WTC11 (cell line): ENCODE measurements around the gene ARHGEF28. TPM values are rescaled to one million over a fixed set of nuclear protein-coding genes. Genes with fewer than 3 reads are reported as not detected.

Source experiments
- ATAC-seq: fragments of 200-7000 bp; cut with Tn5 transposase; 2 replicates; pipeline ENCODE4 v1.10.0; 2021; ENCODE audit warnings: mild to moderate bottlenecking, moderate library complexity
- CTCF ChIA-PET: fragments of 300-600 bp; sonication (Branson Sonifier 250); formaldehyde crosslinking; loops from one replicate; lab custom pipeline; 2021; ENCODE audit warnings: antibody characterized with exemption; lab: Charles Lee
- POLR2A ChIA-PET: fragments of 350-600 bp; sonication (Branson Sonifier 250); formaldehyde crosslinking; loops from one replicate; lab custom pipeline; 2021; ENCODE audit warnings: antibody characterized with exemption; lab: Charles Lee
- DNase-seq: peaks from one replicate; pipeline ENCODE4 v3.0.0; 2021; ENCODE audit warnings: low spot score
- H3K27ac Mint-ChIP-seq: 2 replicates; pipeline ENCODE4 v1.8.0; 2021; ENCODE audit warnings: mixed read lengths
- H3K27me3 Mint-ChIP-seq: 2 replicates; pipeline ENCODE4 v1.8.0; 2021; ENCODE audit warnings: low read depth, mild to moderate bottlenecking, moderate library complexity, mixed read lengths
- H3K36me3 Mint-ChIP-seq: 2 replicates; pipeline ENCODE4 v1.8.0; 2021; ENCODE audit warnings: mixed read lengths
- H3K4me1 Mint-ChIP-seq: 2 replicates; pipeline ENCODE4 v1.8.0; 2022; ENCODE audit warnings: mixed read lengths
- H3K4me3 Mint-ChIP-seq: 2 replicates; pipeline ENCODE4 v1.8.0; 2021; ENCODE audit warnings: mild to moderate bottlenecking, moderate library complexity, mixed read lengths
- H3K9me3 Mint-ChIP-seq: 2 replicates; pipeline ENCODE4 v1.8.0; 2021; ENCODE audit warnings: mixed read lengths
- ARID4B ChIP-seq: sonication (generic); formaldehyde crosslinking; IDR thresholded peaks from 2 replicates; pipeline ENCODE4 v1.8.0; 2023; ENCODE audit warnings: missing genetic modification reagents, mild to moderate bottlenecking, borderline replicate concordance
- CREM ChIP-seq: sonication (generic); formaldehyde crosslinking; IDR thresholded peaks from 2 replicates; pipeline ENCODE4 v1.8.1; 2022; ENCODE audit warnings: mild to moderate bottlenecking, missing genetic modification reagents, moderate library complexity
- CTCF ChIP-seq: fragments of 200-600 bp; IDR thresholded peaks from 2 replicates; pipeline ENCODE4 v1.8.0; 2022; ENCODE audit warnings: antibody characterized with exemption
- E2F4 ChIP-seq: sonication (generic); formaldehyde crosslinking; IDR thresholded peaks from 2 replicates; pipeline ENCODE4 v1.8.1; 2022; ENCODE audit warnings: low read depth, mild to moderate bottlenecking, moderate library complexity, missing genetic modification reagents, borderline replicate concordance
- ERG ChIP-seq: fragments of 250-450 bp; sonication (Bioruptor Pico); IDR thresholded peaks from 2 replicates; pipeline ENCODE4 v1.8.0; 2021; ENCODE audit warnings: mild to moderate bottlenecking
- FOXJ3 ChIP-seq: sonication (generic); formaldehyde crosslinking; IDR thresholded peaks from 2 replicates; pipeline ENCODE4 v1.9.0; 2021; ENCODE audit warnings: missing genetic modification reagents, mild to moderate bottlenecking, borderline replicate concordance
- FOXK1 ChIP-seq: sonication (generic); formaldehyde crosslinking; IDR thresholded peaks from 2 replicates; pipeline ENCODE4 v1.8.0; 2022; ENCODE audit warnings: mild to moderate bottlenecking, moderate library complexity, missing genetic modification reagents
- FOXP1 ChIP-seq: sonication (generic); formaldehyde crosslinking; IDR thresholded peaks from 2 replicates; pipeline ENCODE4 v1.8.0; 2022; ENCODE audit warnings: missing genetic modification reagents, mild to moderate bottlenecking, moderate library complexity, borderline replicate concordance
- GABPB1 ChIP-seq: sonication (generic); formaldehyde crosslinking; IDR thresholded peaks from 2 replicates; pipeline ENCODE4 v1.8.1; 2023; ENCODE audit warnings: mild to moderate bottlenecking, missing genetic modification reagents
- GRHL2 ChIP-seq: fragments of 250-450 bp; sonication (Bioruptor Pico); IDR thresholded peaks from 2 replicates; pipeline ENCODE4 v1.8.0; 2022; ENCODE audit warnings: mild to moderate bottlenecking, moderate library complexity; ENCODE audit not compliant: insufficient replicate concordance, severe bottlenecking
- NFE2L1 ChIP-seq: sonication (generic); formaldehyde crosslinking; IDR thresholded peaks from 2 replicates; pipeline ENCODE4 v1.8.1; 2023; ENCODE audit warnings: missing genetic modification reagents
- TEAD4 ChIP-seq: sonication (generic); formaldehyde crosslinking; IDR thresholded peaks from 2 replicates; pipeline ENCODE4 v1.8.0; 2022; ENCODE audit warnings: mild to moderate bottlenecking, missing genetic modification reagents
- ZNF121 ChIP-seq: sonication (generic); formaldehyde crosslinking; IDR thresholded peaks from 2 replicates; pipeline ENCODE4 v1.8.0; 2023; ENCODE audit warnings: missing genetic modification reagents
- ZNF138 ChIP-seq: sonication (generic); formaldehyde crosslinking; conservative IDR thresholded peaks from 2 replicates; pipeline ENCODE4 v1.8.1; 2022; ENCODE audit warnings: mild to moderate bottlenecking, moderate library complexity, missing genetic modification reagents
- ZNF263 ChIP-seq: sonication (generic); formaldehyde crosslinking; IDR thresholded peaks from 2 replicates; pipeline ENCODE4 v1.8.1; 2022; ENCODE audit warnings: low read depth, mild to moderate bottlenecking, moderate library complexity, missing genetic modification reagents
- ZNF532 ChIP-seq: fragments of 250-450 bp; sonication (Bioruptor Pico); IDR thresholded peaks from 2 replicates; pipeline ENCODE4 v1.9.0; 2021; ENCODE audit warnings: mild to moderate bottlenecking, borderline replicate concordance
- total RNA-seq: library from RNA; stranded (reverse); gene quantifications from 3 replicates; pipeline ENCODE4 v1.2.3, GENCODE V29; 2021

ARHGEF28 gene
- total RNA-seq, 1 experiment from 2014 or later: 0.96 TPM

GRCh38 chr5:73599380-73599779 lies 26.6 kb upstream of the ARHGEF28 start:
- ChIA-PET CTCF (interaction anchor here (0.6 to 1.0 kb wide), 2 partner anchors 72 to 80 kb away, joined by 3 read pairs; no protein-coding TSS in a partner anchor), POLR2A (no interaction called here)
- no peak overlapping the region for H3K27ac Mint-ChIP-seq
- ATAC-seq (no peak), DNase-seq (no peak)
- no peaks in the 10 kb centered on the region for H3K4me1 Mint-ChIP-seq
- peaks cover 2% of the 10 kb centered on the region for H3K36me3 Mint-ChIP-seq
- no peaks in the 10 kb centered on the region for H3K27me3 Mint-ChIP-seq
- peaks cover 19% of the 10 kb centered on the region for H3K9me3 Mint-ChIP-seq
- TF ChIP-seq FOXJ3 (CRISPR knock-in tag) (no peak), FOXK1 (CRISPR knock-in tag) (no peak), CREM (CRISPR knock-in tag) (no peak), ZNF263 (CRISPR knock-in tag) (no peak), TEAD4 (CRISPR knock-in tag) (no peak), ZNF532 (CRISPR knock-in tag) (no peak), ERG (CRISPR knock-in tag) (no peak), GRHL2 (CRISPR knock-in tag) (no peak), ARID4B (CRISPR knock-in tag) (no peak), E2F4 (no peak), ZNF138 (CRISPR knock-in tag) (no peak), ZNF121 (CRISPR knock-in tag) (no peak), FOXP1 (CRISPR knock-in tag) (no peak), GABPB1 (CRISPR knock-in tag) (no peak), CTCF (no peak), NFE2L1 (no peak)
- no peak overlapping the region for H3K4me3 Mint-ChIP-seq
